Caco-2 (cell line): ENCODE results near the gene MCF2. TPM values are rescaled to one million over a fixed set of nuclear protein-coding genes. Genes with fewer than 3 reads are reported as not detected.

Source experiments
- BruUV-seq: library from RNA; stranded (reverse); fragments of 400-500 nt; replicated peaks from 2 replicates; lab custom pipeline; 2021; lab: Mats Ljungman, UMichigan
- CTCF ChIA-PET: fragments of 300-600 bp; sonication (Branson Sonifier 250); formaldehyde crosslinking; loops from one replicate; lab custom pipeline; 2022; ENCODE audit warnings: antibody characterized with exemption; lab: Charles Lee
- POLR2A ChIA-PET: fragments of 300-600 bp; sonication (Branson Sonifier 250); formaldehyde crosslinking; loops from one replicate; lab custom pipeline; 2022; ENCODE audit warnings: antibody characterized with exemption; lab: Charles Lee
- DNase-seq, 2 experiments: peaks; one replicate each; pipeline versions ENCODE4 v3.0.0 to v3.0.0-alpha.2; 2020 to 2022
- H3K27me3 ChIP-seq: replicated peaks from 2 replicates; pipeline ENCODE4 v1.6.0; 2011; ENCODE audit warnings: low read length; ENCODE audit not compliant: control insufficient read depth, insufficient read depth
- H3K36me3 ChIP-seq: 2 replicates; pipeline ENCODE4 v1.5.1; 2011; ENCODE audit warnings: low read length; ENCODE audit not compliant: control insufficient read depth, insufficient read depth
- H3K4me1 ChIP-seq: fragments of 250-450 bp; sonication (Bioruptor Pico); 2 replicates; pipeline ENCODE4 v1.5.1; 2020; ENCODE audit warnings: mild to moderate bottlenecking
- H3K4me3 ChIP-seq: 2 replicates; pipeline ENCODE4 v1.5.1; 2011; ENCODE audit warnings: low read depth, mild to moderate bottlenecking, control low read depth, low read length
- H3K9me3 ChIP-seq: fragments of 250-450 bp; sonication (Bioruptor Pico); 2 replicates; pipeline ENCODE4 v1.5.1; 2020; ENCODE audit warnings: mild to moderate bottlenecking, moderate library complexity
- H3K27ac Mint-ChIP-seq: one replicate; pipeline ENCODE4 v1.8.0; 2022; ENCODE audit warnings: mixed read lengths; ENCODE audit not compliant: unreplicated experiment
- H3K27me3 Mint-ChIP-seq: one replicate; pipeline ENCODE4 v1.8.0; 2022; ENCODE audit warnings: mixed read lengths; ENCODE audit not compliant: insufficient read depth, unreplicated experiment
- H3K36me3 Mint-ChIP-seq: one replicate; pipeline ENCODE4 v1.8.0; 2022; ENCODE audit warnings: mild to moderate bottlenecking, mixed read lengths; ENCODE audit not compliant: insufficient read depth, unreplicated experiment
- H3K4me1 Mint-ChIP-seq: one replicate; pipeline ENCODE4 v1.8.0; 2022; ENCODE audit warnings: low read depth, mixed read lengths; ENCODE audit not compliant: unreplicated experiment
- H3K4me3 Mint-ChIP-seq: one replicate; pipeline ENCODE4 v1.8.0; 2022; ENCODE audit warnings: mild to moderate bottlenecking, moderate library complexity, mixed read lengths; ENCODE audit not compliant: unreplicated experiment
- H3K9me3 Mint-ChIP-seq: one replicate; pipeline ENCODE4 v1.8.0; 2022; ENCODE audit warnings: mixed read lengths; ENCODE audit not compliant: unreplicated experiment
- intact Hi-C: fragments of 100-400 bp; cut with micrococcal nuclease; formaldehyde crosslinking; loops from one replicate; pipeline ENCODE4 v1.10.0; 2022; ENCODE audit not compliant: unreplicated experiment
- total RNA-seq: library from RNA; stranded (reverse); gene quantifications from 2 replicates; pipeline ENCODE4 v1.2.3, GENCODE V29; 2022
- TF ChIP-seq, protein P1 (sequence below), 2 experiments: fragments of 200-600 bp in 1 of 2; IDR thresholded peaks; 1 replicate in 1 of 2; 2 replicates in 1 of 2; pipeline versions ENCODE4 v1.5.1 to v1.8.0; 2011 to 2022; ENCODE audit warnings: antibody characterized with exemption in 1 of 2, control low read depth in 1 of 2, inconsistent platforms in 1 of 2, low read depth in 1 of 2, low read length in 1 of 2, mild to moderate bottlenecking in 1 of 2, moderate library complexity in 1 of 2; ENCODE audit not compliant: insufficient read depth in 1 of 2, severe bottlenecking in 1 of 2, unreplicated experiment in 1 of 2

MCF2 gene
- total RNA-seq, 1 experiment from 2014 or later, result not detected

DNA sequence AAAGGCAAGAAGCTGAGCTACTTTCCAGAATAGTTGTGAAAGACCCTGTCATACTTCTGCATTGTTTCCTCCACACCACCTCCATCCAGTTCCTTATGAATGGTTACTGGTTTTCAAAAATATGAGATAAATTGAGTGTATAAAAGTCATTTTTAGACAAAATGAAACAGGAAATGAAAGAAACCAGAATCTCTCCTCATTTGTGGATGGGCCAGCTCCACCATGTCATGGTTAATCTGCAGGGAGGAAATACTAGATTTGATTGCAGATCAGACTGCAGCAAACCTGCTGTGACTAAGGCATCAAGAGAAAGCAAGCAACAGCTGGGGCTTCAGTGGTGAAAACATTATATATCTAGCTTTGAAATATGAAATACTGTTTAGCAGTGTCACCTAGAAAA is 153.6 kb downstream of the MCF2 start:
- no peaks in the 10 kb centered on the region for H3K9me3 ChIP-seq
- TF ChIP-seq, protein P1, sequence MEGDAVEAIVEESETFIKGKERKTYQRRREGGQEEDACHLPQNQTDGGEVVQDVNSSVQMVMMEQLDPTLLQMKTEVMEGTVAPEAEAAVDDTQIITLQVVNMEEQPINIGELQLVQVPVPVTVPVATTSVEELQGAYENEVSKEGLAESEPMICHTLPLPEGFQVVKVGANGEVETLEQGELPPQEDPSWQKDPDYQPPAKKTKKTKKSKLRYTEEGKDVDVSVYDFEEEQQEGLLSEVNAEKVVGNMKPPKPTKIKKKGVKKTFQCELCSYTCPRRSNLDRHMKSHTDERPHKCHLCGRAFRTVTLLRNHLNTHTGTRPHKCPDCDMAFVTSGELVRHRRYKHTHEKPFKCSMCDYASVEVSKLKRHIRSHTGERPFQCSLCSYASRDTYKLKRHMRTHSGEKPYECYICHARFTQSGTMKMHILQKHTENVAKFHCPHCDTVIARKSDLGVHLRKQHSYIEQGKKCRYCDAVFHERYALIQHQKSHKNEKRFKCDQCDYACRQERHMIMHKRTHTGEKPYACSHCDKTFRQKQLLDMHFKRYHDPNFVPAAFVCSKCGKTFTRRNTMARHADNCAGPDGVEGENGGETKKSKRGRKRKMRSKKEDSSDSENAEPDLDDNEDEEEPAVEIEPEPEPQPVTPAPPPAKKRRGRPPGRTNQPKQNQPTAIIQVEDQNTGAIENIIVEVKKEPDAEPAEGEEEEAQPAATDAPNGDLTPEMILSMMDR (IDR thresholded peaks at IDR 0.05; ENCODE audit: insufficient read depth in 1 of 2, low read depth in 1 of 2, low read length in 1 of 2, severe bottlenecking in 1 of 2, unreplicated experiment in 1 of 2), result no peak
- intact Hi-C loops, result no loop called here
- no peak overlapping the region for H3K4me3 ChIP-seq
- Mint-ChIP-seq H3K27ac (no peak overlapping the region), H3K36me3 (no peaks in the 10 kb centered on the region), H3K9me3 (no peaks in the 10 kb centered on the region), H3K27me3 (peaks cover 3% of the 10 kb centered on the region), H3K4me3 (no peak overlapping the region), H3K4me1 (no peaks in the 10 kb centered on the region)
- no peaks in the 10 kb centered on the region for H3K4me1 ChIP-seq
- ChIA-PET POLR2A (no interaction called here), CTCF (no interaction called here)
- no peak for DNase-seq
- H3K36me3 ChIP-seq, result no peaks in the 10 kb centered on the region
- BruUV-seq, result no TSS peak
- no peaks in the 10 kb centered on the region for H3K27me3 ChIP-seq

DNA sequence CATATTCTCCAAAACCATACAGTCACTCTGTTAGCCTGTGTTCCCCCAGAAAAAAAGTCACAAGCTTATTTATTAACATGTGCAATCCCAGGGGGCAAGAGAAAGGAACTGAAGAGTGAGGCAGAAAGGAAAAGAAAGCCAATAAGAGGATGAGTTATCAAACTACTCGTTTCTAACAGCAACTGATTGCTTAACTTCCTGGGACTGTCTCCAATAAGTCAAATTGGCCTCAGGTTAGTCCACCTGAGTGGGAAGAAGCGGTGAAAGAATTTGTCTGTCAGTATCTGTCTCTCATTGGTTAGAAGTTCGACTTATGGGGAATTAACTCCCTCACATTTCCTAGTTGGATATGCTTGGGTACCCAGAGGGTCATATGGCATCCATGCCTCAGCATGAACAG is 163.4 kb downstream of the MCF2 start:
- H3K4me1 Mint-ChIP-seq, result no peaks in the 10 kb centered on the region
- CTCF ChIA-PET, result no interaction called here
- no peaks in the 10 kb centered on the region for H3K36me3 Mint-ChIP-seq

DNA sequence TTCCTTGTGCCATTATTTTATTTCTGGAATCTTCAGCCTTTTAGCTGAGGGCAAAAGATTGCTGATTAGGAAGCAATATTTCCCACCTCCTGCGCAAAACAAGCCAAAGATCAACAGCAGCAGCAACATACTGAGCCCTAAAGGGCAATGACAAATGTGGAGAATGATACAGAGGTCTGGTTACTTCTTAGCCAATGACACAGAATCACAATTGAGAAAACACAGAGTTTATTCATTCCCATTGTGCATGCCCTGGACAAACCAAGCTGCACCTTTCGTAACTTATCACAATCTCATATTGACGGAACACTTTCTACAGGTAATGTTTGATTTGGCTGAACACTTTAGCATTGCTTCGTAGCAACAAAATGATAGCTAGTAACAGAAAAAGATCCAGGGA is 164.0 kb downstream of the MCF2 start:
- H3K36me3 Mint-ChIP-seq, result no peaks in the 10 kb centered on the region
- H3K4me3 Mint-ChIP-seq, result no peak overlapping the region
- ChIA-PET POLR2A (no interaction called here), CTCF (no interaction called here)
- no peaks in the 10 kb centered on the region for H3K4me1 Mint-ChIP-seq
- Histone ChIP-seq H3K36me3 (no peaks in the 10 kb centered on the region), H3K4me3 (no peak overlapping the region), H3K4me1 (no peaks in the 10 kb centered on the region), H3K27me3 (no peaks in the 10 kb centered on the region), H3K9me3 (no peaks in the 10 kb centered on the region)
- TF ChIP-seq, protein P1 (IDR thresholded peaks at IDR 0.05; ENCODE audit: insufficient read depth in 1 of 2, low read depth in 1 of 2, low read length in 1 of 2, severe bottlenecking in 1 of 2, unreplicated experiment in 1 of 2), result no peak
- no peak for DNase-seq
- intact Hi-C loops, result no loop called here
- H3K27me3 Mint-ChIP-seq, result no peaks in the 10 kb centered on the region
- no peaks in the 10 kb centered on the region for H3K9me3 Mint-ChIP-seq
- BruUV-seq, result no TSS peak
- no peak overlapping the region for H3K27ac Mint-ChIP-seq

More for the DNA sequence above, 163.4 kb downstream of the MCF2 start:
- intact Hi-C loops, result no loop called here
- Histone ChIP-seq H3K27me3 (no peaks in the 10 kb centered on the region), H3K36me3 (no peaks in the 10 kb centered on the region), H3K4me1 (no peaks in the 10 kb centered on the region), H3K9me3 (no peaks in the 10 kb centered on the region), H3K4me3 (no peak overlapping the region)
- no peak for DNase-seq
- Mint-ChIP-seq H3K27me3 (no peaks in the 10 kb centered on the region), H3K9me3 (no peaks in the 10 kb centered on the region), H3K27ac (no peak overlapping the region), H3K4me3 (no peak overlapping the region)
- POLR2A ChIA-PET, result no interaction called here
- BruUV-seq, result no TSS peak
- TF ChIP-seq, protein P1 (IDR thresholded peaks at IDR 0.05; ENCODE audit: insufficient read depth in 1 of 2, low read depth in 1 of 2, low read length in 1 of 2, severe bottlenecking in 1 of 2, unreplicated experiment in 1 of 2), result no peak
